HEK293 (cell line): ENCODE results near the gene RAB11A.

Experiments used
- BCL11A ChIP-seq: fragments of 450-650 bp; formaldehyde crosslinking; IDR thresholded peaks from 2 replicates; pipeline ENCODE4 v1.5.1; 2016; ENCODE audit warnings: low read depth, missing biosample characterization, missing genetic modification characterization
- CTCF ChIP-seq: fragments of 450-650 bp; formaldehyde crosslinking; IDR thresholded peaks from 2 replicates; pipeline ENCODE4 v1.5.1; 2016; ENCODE audit warnings: missing biosample characterization, missing genetic modification characterization
- KLF17 ChIP-seq: fragments of 450-650 bp; formaldehyde crosslinking; IDR thresholded peaks from 2 replicates; pipeline ENCODE4 v1.5.1; 2016; ENCODE audit warnings: missing biosample characterization, missing genetic modification characterization

- TF ChIP-seq BCL11A (tag by site-specific recombination) (no peak), CTCF (no peak), KLF17 (tag by site-specific recombination) (no peak)
Measured at GRCh38 chr15:65931221-65931620, 61.9 kb downstream of the RAB11A start.
